NCI-H526 treated with DMSO at 0.1 percent for 48 hours (cell line): ENCODE results near the gene C6orf132.
"Not testable (repeated sequence)": the region's sequence is repeated elsewhere in the genome, so short reads cannot be mapped to it uniquely, and the experiment has no call there.

Experiments used
- DNase-seq: peaks from one replicate; lab custom pipeline; 2025; lab: John Stamatoyannopoulos, UW

The C6orf132 gene

DNA sequence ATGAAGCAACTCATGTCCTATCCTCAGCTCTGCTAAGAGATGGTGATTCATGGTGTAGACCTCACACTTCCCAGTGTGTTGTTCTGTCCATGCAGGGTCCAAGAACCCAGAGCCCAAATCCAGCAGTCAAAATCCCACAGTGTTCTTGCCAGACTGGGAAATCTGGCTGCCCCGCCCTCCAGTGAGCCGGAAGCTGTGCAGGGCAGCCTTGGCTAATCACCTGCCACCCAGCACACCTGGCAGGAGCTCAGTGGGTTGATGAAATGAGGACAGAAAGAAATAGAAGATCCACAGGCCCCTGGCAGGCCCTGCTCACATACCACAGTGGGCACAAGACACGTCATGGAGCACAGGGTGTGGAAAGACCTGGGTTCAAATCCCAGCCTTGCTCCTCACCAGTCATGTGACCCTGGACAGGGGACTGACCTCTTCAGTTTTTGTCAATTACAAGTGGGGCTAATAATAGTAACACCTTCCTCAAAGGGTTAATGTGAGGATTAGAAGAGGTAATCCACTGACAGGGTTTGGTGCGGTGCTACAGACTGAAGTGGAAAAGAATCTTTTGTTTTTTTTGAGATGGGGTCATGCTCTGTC is 17.1 kb upstream of the C6orf132 start:
- DNase-seq = no peak

DNA sequence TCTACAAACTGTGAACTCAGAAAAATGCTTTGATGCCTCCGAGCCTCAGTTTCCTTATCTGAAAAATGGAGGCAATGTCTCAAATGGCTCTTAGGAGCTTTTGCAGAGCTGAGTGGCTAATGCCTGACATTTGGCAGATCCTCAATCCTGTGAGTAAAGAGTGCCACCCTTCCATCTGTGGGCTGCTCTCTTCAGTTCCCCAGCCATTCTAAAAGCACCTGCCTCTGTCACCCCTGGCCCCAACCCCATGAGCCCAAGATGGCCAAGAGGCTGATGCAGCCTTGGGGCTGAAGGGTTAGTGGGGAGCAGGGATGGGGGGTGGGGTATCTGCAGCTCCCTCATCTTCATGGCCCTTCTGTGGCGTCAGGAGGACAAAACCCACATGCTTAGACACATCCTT is 16.2 kb upstream of the C6orf132 start:
- no peak for DNase-seq

DNA sequence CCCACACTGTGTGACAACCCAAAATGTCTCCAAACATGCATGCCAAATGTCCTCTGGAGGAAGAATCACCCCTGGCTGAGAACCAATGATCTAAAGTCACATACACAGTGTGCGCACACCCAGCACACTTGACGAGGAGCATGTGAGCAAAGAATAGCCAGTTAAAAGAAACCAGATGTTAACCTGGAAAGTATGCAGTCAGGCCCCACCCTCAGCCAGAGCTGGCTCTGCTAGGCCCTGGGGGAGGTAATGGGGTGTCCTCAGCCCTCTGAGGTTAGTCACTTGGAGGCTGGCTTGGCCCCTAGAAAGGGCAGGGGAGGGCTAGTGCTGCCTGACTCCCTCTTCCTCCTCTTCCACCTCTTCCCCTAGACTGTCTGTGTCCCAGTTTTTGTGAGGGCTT is 15.6 kb upstream of the C6orf132 start:
- DNase-seq = no peak

DNA sequence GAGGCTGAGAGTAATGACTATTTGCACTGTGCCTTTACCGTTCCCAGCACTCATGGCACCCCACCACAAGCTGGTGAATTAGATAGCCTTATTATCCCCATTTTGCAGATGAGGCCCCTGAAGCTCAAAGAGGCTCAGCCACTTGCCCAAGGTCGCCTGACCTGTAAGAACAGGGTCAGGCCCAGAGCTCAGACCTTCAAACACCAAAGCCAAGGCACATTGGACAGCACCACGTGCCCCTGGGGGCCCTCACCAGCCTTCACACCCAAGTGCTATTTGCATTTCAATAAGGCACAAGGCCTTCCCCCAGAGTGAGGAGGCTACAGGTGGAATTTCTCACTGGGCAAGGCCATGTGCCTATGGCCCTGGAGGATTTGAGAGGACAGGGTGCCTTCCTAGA is 14.2 kb upstream of the C6orf132 start:
- DNase-seq = no peak

DNA sequence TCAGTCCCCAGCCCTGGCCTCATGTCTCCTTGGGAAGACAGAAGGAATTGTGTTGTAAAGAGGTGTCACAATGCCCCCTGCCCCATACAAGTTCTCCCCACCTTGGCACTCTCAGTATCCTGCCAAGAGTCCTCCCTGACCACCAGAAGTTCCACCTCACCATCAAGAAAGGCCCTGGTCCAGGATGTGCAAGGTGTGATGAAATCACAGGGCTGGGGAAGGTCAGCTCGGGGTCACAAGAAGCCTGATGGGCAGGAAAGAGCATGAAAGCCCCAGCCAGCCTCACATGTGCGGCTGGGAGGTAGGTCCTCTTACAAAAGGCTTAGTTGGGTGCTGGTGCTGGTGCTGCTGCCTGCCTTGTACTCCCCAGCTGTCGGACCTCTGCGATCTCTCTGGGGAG is 12.9 kb upstream of the C6orf132 start:
- no peak for DNase-seq

DNA sequence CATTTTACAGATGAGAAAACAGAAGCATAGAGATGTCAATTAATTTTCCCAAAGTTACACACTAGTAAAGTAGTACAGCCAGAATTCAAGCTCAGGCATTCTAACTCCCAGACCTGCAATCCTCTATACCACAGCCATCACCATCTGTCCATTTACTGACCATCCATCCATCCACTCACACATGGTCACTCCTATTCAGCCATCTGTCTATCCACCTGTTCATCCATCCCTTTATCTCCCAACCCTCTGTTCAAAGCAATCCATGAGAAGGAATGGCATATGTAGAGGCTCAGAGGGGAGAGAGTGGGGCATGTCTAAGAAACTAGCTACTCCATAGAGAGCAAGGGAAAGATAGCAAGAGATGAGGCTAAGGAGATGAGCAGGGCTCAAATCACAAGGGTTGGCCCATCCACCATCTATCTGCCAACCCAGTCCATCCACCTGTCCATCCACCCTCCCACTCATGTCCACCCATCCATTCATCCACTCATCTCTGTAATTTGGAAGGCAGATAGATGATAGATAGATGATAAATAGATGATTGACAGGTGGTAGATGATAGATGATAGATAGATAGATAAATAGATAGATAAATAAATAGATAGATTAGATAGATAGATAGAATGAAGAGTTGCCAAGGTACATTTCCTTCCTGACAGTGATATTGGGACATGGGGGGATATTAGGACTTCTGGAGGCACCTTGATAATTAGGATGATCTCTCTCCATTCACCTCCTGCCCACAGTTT is 12.2 kb upstream of the C6orf132 start:
- no peak for DNase-seq

DNA sequence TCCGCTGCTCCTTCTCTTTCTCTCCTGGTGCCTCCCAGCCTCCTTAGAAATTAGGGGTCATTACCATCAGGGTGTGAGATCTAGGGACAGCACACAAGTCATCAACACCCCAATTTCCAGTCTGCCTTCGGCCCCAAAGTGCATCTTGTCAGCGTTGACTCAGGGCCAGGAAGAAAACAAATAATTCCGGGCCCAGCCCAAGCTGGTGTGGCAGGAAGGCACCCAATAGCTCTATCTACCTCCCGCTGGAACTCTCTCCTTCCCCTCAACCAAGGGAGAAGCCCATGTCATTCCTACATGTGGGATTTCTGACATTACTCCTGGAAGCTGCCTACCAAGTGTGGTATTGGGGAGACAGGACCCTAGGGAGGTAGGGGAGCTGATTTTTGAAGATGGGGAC is 11.5 kb upstream of the C6orf132 start:
- no peak for DNase-seq

DNA sequence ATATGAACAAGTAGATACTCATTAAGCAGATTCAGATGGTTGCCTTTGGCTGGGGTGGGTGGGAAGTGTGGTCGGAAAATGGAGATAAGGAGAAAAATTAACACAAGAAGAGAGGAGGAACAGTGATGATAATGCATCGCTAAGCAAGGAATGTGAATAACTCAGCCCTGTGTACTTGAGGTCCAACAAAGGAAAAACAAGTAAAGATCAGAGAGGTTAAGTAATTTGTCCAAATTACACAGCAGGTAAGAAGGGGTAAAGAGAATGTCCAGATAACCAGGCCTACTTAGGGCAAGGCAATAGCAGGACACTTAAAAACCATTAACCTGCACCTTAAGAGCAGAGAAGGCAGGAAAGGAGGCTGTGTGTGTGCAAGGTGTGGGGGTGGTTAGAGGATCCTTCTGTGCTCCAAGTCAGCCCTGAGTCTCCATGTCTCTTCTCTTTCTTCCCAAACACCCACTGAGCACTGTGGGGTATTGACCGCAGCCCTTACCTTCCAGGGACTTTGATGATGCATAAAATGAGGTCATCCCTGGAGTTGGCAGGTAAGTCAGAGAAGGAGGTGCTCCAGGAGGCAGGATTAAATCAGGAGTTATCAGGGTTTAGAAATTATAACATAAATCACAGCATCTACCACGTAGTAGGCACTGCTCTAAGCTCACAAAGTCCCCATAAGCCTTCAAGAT is 10.3 kb upstream of the C6orf132 start:
- DNase-seq = not testable (repeated sequence)

DNA sequence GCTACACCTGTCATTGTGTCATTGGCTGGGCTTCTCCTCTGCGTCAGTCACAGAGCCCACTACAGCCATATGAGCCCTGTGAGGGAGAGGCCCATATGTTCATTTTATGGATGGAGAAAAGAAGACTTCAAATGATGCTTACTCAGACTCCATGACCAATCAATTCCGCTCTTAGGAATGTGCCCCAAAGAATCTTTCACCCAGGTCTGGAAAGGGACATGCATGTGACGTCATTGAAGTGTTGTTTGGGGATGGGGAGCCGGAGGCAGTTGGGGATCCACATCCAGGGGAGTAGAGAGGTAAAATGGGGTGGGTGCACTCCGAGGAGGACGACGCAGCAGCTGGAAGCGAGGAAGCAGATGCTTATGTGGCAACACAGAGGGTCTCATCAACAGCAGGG is 9.6 kb upstream of the C6orf132 start:
- no peak for DNase-seq

DNA sequence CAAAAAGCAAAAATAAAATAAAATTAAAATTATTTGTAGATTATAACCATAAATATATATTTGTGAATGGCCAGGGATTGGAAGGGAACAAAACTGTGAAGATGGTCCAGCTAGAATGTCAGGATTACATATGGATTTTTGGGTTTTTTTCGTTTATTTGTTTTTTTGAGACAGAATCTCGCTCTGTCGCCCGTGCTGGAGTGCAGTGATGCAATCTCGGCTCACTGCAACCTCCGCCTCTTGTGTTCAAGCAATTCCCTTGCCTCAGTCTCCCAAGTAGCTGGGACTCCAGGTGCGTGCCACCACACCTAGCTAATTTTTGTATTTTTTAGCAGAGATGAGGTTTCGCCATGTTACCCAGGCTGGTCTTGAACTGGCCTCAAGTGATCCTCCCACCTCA is 7.8 kb upstream of the C6orf132 start:
- DNase-seq = no peak

DNA sequence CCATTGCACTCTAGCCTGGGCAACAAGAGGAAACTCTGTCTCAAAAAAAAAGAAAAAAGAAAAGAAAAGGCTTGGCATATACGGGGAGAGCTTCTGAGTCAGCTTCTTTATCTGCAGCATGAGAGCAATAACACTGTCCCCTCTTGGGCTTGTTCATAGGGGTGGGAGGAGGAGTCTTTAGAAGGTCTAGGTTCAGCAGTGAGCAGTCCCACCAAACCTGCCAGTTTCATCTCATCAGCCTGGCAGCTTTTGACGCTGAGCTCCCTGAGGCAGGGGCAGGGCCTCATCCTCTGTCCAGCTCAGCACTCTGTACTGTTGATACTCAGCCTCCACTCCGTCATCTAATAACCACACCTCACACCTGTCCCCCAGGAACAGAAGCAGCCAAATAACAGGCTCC is 5.6 kb upstream of the C6orf132 start:
- DNase-seq = no peak

DNA sequence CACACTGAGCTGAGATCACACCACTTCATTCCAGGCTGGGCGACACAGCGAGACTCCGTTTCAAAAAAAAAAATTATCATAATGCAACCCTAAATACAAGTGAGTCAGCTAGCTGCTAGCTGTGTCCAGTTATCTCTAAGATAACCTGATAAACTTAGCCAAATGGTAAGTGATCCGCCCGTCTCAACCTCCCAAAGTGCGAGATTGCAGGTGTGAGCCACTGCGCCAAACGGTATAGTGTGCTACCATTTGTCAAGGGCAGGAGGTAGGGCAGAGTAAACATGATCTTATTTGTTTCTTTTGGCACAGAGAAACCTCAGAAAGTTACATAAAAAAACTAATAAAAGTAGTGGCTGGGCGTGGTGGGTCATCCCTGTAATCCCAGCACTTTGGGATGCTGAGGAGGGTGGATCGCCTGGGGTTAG is 4.7 kb upstream of the C6orf132 start:
- DNase-seq = no peak

DNA sequence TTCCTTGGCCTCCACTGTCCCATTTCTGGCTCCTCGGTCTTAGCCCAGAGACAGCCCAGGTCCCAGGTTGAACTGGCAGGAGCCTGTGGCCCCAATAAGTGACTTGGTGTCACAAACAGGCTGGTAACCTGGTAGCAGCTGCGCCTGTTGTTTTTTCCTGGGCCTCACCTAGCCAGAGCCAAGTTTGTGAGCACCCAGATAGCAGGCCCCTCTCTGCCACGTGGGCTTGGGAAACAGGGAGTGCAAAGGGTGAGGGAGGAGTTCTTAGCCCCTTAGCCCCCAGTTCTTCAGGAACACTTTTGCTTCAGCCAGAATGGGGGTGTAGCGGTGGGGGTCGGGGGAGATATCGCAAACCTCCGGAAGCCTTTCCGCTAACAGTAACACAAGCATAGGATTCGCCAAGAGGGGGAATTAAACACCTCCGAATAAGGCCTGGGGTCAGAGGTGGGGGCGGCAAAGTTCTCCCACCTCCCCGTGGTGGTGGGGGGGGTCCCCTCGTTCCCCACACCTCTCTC is 760 bp downstream of the C6orf132 start:
- peak; percentile 38 for DNase-seq

DNA sequence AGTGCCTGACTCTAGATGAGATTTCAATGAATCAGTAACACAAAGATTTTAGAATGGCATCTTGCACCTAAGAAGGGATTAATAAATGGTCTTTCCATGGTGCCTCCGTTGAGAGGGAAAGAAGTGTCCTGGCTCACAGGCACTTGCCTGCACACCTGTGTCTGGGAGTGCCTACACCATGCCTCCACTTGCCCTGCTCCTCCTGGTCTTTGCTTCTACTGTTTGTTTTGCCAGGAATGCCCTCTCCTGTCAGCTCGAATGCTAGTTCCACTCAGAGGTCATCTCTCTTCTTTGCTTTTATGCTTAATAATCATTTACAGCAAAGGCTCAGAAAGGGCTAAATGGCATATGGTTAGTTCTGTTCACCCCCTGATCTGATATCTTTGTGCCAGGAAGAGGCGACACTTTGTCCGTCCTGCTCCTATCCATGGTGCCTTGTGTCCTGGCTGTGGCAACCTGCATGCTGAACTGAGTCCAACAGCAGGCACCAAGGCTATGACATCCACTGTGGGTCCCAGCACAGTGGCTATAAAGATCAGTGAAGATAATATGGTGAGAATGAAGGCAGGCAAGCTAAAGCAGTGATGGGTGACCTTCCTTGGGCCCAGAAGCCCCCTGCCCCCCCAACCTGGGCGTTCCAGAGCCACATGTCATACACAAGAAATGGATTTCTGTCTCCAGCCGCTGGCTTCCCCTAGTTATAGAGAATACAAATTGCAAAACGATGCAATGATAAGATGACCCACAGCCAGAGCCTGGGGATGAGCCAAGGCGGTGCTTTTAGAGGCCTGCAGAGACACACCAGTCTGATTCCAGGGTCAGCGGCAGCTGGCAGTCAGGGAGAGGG is 1.4 kb downstream of the C6orf132 start:
- DNase-seq = no peak

DNA sequence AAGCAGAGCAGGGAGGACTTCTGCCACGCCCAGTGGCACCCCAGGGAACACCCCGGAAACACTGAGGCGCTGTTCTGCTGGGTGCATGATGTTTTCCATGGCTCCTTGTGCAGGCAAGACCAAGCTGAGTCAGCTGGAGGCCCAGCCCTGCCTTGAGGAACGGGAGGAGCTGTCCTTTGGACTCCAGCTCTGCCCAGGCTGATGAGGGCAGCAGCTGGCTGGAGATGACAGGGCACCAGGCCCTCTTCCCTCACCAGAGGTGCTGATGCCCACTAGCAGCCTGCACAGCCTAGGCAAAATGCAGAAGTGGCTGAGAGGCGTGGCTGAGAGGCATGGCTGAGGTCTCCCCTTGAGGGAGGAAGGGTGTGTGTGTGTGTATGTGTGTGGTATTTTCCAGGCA is 2.4 kb downstream of the C6orf132 start:
- DNase-seq = no peak

DNA sequence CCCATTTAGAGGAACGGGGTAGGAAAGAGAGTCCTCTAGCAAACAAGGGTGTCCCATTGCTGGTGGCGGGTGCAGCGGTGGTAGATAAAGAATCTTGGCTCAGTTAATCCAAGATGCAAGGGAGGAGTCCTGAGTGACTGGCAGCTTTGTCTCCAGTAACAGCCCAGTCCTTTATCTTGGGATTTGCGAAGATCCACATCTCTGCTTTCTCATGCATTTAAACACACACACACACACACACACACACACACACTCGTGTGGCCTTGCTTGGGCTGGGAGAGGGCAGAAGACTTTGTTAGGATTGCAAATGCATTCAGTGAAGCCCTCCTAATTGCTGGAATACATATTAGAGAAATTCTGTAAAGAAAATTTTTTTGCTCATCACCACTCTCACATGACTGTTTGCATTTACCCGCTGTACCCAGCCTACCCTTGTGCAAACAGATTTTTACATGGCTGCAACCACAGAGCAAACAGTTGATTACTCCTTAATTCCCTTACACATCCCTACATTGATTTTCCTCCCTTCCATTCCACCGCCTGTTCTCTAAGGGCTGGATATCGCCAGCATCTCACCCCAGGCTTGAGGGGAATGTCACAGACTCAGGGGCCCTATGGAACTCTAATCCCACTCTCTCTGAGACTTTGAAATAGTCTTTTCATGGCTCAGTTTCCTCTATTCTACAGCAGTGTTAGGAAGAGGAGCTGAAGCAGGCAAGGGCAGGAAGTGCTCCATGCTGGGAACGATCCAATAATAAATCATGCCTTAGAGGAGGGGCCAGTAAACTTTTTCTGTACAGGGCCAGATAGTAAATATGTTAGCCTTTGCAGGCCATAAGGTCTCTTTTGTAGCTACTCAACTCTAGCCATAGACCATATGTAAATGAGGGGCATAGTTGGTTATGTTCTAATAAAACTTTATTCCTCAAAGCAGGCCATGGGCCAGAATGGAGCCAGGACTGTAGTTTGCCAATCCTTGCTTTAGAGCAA is 3.5 kb downstream of the C6orf132 start:
- peak; percentile 76 for DNase-seq

DNA sequence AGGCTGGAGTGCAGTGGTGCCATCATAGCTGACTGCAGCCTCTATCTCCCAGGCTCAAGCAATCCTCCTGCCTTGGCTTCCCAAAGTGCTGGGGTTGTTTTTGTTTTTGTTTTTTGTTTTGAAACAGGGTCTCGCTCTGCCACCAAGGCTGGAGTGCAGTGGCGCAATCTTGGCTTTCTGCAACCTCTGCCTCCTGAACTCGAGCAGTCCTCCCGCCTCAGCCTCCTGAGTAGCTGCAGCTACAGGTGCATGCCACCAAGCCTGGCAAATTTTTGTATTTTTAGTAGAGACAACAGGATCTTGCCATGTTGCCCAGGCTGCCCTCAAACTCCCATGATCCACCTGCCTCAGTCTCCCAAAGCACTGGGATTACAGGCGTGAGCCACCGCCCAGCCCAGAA is 4.2 kb downstream of the C6orf132 start:
- no peak for DNase-seq

DNA sequence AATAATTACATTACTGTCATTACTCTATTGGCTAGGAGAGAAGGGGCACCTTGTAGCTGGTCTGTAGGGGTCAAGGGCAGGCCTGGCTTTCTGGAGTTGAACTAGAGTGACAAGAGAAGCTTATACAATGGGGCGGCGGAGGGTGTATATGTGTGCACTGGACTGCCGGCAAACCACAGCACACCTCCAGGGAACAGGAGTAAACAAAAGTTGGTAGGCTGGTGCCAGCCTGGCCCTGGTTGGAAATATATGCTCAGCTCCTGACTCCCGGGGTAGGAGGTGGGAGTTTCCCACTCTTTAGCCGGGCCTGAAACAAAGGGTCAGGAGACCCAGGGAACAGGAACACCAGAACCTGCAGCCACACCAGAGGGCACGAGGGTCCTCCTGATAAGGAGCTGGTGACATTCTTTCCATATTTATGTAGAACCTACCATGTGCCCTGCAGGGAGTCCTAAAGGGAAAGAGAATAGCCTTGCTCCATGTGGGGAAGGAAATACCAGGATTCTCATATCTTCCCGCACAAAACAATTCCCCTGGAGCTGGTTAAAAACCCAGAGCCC is 5.1 kb downstream of the C6orf132 start:
- DNase-seq = no peak

DNA sequence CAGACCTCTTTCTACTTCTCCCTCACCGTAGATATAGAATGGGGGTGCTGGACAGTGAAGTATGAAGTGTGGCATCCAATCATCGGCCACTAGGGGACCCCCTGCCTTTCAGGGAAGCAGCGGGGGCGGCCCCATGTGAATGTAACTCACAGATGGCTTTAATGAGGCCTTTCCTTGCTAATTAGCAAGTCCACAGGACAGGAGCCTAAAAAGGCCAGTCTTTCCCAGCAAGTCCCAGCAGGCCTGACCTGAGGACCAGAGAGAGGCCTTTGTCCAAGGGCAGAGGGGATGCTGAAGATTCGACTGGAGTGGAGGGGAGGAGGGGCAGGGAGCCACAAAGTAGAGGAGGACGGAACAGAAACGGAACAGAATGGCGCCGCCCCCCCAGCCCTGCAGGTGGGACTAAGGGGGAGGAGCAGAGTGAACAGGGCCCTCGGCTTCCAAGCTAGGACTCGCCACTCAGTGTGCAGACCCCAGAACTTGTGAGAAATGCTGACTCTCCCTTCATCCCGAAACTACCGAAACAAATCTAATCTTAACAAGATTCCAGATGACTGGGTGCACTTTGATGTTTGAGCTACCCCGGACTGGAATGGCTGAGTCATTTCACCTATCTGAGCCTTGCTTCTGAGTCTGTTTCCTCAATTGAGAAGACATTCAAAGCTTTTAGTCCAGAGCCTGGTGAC is 5.8 kb downstream of the C6orf132 start:
- DNase-seq = no peak

DNA sequence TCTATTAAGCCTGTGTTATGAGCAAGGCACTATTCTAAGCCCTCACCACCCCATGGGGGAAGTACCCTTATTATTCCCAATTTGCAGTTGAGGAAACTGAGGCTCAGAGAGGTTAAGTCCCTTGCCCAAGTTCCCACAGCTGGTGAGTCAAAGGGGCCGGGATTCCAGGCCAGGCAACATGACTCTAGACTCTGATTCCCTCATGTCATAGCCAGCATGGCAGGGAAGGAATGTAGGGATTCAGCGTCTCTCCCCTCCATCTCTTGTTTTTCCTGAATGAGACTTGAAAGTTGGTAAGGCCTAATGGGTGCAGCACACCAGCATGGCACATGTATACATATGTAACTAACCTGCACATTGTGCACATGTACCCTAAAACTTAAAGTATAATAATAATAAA is 6.7 kb downstream of the C6orf132 start:
- DNase-seq = no peak
